ENCODE data around the gene CXorf38. TPM values are rescaled to one million over a fixed set of nuclear protein-coding genes. Genes with fewer than 3 reads are reported as not detected.
A peak's percentile ranks its signal among the peaks of the same experiment; 100 is the strongest.

The CXorf38 gene
- total RNA-seq, 4 donors from 2014 or later = 11.7 to 23.3 (median 16.5) TPM

- ATAC-seq (ENCODE audit: low FRiP score) (no peak), DNase-seq (ENCODE audit: low spot score) (no peak)
- no peak for TF ChIP-seq CTCF (IDR thresholded peaks at IDR 0.05)
Observed at GRCh38 chrX:40652664-40653063, 5.3 kb upstream of the CXorf38 start.

GRCh38 chrX:40651620-40652223, 4.4 kb upstream of the CXorf38 start:
- ATAC-seq (ENCODE audit: low FRiP score) (no peak), DNase-seq (ENCODE audit: low spot score) (peak; percentile 81)

GRCh38 chrX:40646489-40647306, 663 bp downstream of the CXorf38 start:
- TF ChIP-seq CTCF (IDR thresholded peaks at IDR 0.05) = no peak
- DNase-seq (ENCODE audit: low spot score) (no peak), ATAC-seq (ENCODE audit: low FRiP score) (peak; percentile 24)

More at GRCh38 chrX:40651620-40652223, 4.4 kb upstream of the CXorf38 start:
- TF ChIP-seq CTCF (IDR thresholded peaks at IDR 0.05) = no peak

GRCh38 chrX:40644821-40645358, 2.5 kb downstream of the CXorf38 start:
- DNase-seq (ENCODE audit: low spot score) = no peak
- no peak for ATAC-seq (ENCODE audit: low FRiP score)
- TF ChIP-seq CTCF (IDR thresholded peaks at IDR 0.05) = no peak

GRCh38 chrX:40644176-40644575, 3.2 kb downstream of the CXorf38 start:
- ATAC-seq (ENCODE audit: low FRiP score) = no peak
- no peak for DNase-seq (ENCODE audit: low spot score)
- TF ChIP-seq CTCF (IDR thresholded peaks at IDR 0.05) = no peak

- no peak for TF ChIP-seq CTCF (IDR thresholded peaks at IDR 0.05)
- DNase-seq (ENCODE audit: low spot score) (no peak), ATAC-seq (ENCODE audit: low FRiP score) (no peak)
Observed at GRCh38 chrX:40637687-40638086, 9.7 kb downstream of the CXorf38 start.
